ENCODE measurements around the gene RIMBP2. TPM values are rescaled to one million over a fixed set of nuclear protein-coding genes. Genes with fewer than 3 reads are reported as not detected.

Gene RIMBP2
- polyA plus RNA-seq, 1 donor (not counting 4 experiments of a cell fraction or from before 2014, with no cell fraction given), result 0.16 TPM

- no peaks in the 10 kb centered on the region for H4K20me1 ChIP-seq (ENCODE audit: control insufficient read depth, extremely low read depth, insufficient read depth, low read length)
- no peaks in the 10 kb centered on the region for H3K27me3 ChIP-seq (ENCODE audit: control insufficient read depth, extremely low read depth, insufficient read depth, low read length)
- no peak for TF ChIP-seq EZH2 (IDR thresholded peaks at IDR 0.05; ENCODE audit: low read length)
- TF ChIP-seq, protein P1, sequence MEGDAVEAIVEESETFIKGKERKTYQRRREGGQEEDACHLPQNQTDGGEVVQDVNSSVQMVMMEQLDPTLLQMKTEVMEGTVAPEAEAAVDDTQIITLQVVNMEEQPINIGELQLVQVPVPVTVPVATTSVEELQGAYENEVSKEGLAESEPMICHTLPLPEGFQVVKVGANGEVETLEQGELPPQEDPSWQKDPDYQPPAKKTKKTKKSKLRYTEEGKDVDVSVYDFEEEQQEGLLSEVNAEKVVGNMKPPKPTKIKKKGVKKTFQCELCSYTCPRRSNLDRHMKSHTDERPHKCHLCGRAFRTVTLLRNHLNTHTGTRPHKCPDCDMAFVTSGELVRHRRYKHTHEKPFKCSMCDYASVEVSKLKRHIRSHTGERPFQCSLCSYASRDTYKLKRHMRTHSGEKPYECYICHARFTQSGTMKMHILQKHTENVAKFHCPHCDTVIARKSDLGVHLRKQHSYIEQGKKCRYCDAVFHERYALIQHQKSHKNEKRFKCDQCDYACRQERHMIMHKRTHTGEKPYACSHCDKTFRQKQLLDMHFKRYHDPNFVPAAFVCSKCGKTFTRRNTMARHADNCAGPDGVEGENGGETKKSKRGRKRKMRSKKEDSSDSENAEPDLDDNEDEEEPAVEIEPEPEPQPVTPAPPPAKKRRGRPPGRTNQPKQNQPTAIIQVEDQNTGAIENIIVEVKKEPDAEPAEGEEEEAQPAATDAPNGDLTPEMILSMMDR (optimal IDR thresholded peaks at IDR 0.05 in 1 of 3, IDR thresholded peaks at IDR 0.05 in 1 of 3, conservative IDR thresholded peaks at IDR 0.05 in 1 of 3; ENCODE audit: extremely low read depth in 1 of 3, insufficient read depth in 2 of 3, low read length in 3 of 3), result no peak
- H3K27ac ChIP-seq (ENCODE audit: control insufficient read depth, insufficient read depth, low read length), result no peak overlapping the region
- no peak for DNase-seq (ENCODE audit: low read depth, low spot score)
- dilution Hi-C loops (cut with MboI; ENCODE audit: extremely low pct_ligation_motif_present, low sequenced_read_pairs), result no loop called here
- H3K79me2 ChIP-seq (ENCODE audit: control insufficient read depth, insufficient read depth, low read length), result no peaks in the 10 kb centered on the region
- H3K9me3 ChIP-seq (ENCODE audit: control insufficient read depth, low read depth, low read length), result peaks cover 4% of the 10 kb centered on the region
- H3K4me1 ChIP-seq (ENCODE audit: control insufficient read depth, extremely low read depth, insufficient read depth, low read length), result no peaks in the 10 kb centered on the region
- H3K9me1 ChIP-seq (ENCODE audit: control insufficient read depth, extremely low read depth, insufficient read depth, low read length), result no peaks in the 10 kb centered on the region
- H3K4me2 ChIP-seq (ENCODE audit: control insufficient read depth, extremely low read depth, insufficient read depth, low read depth, low read length), result no peak overlapping the region
- no peak overlapping the region for H3K4me3 ChIP-seq (ENCODE audit: control insufficient read depth in 2 of 3, extremely low read depth in 1 of 3, insufficient read depth in 2 of 3, low read depth in 1 of 3, low read length in 3 of 3)
- no peak overlapping the region for H2AFZ ChIP-seq (ENCODE audit: control insufficient read depth, low read length)
- no peaks in the 10 kb centered on the region for H3K36me3 ChIP-seq (ENCODE audit: control insufficient read depth in 2 of 2, extremely low read depth in 1 of 2, insufficient read depth in 2 of 2, low read length in 2 of 2)
- H3K9ac ChIP-seq (ENCODE audit: control insufficient read depth, extremely low read depth, insufficient read depth, low read length), result no peak overlapping the region
- FAIRE-seq, result no peak
Observed at GRCh38 chr12:130655881-130656280, 60.2 kb downstream of the RIMBP2 start.

- no peak for FAIRE-seq
- dilution Hi-C loops (cut with MboI; ENCODE audit: extremely low pct_ligation_motif_present, low sequenced_read_pairs), result no loop called here
- H3K79me2 ChIP-seq (ENCODE audit: control insufficient read depth, insufficient read depth, low read length), result no peaks in the 10 kb centered on the region
- no peaks in the 10 kb centered on the region for H3K27me3 ChIP-seq (ENCODE audit: control insufficient read depth, extremely low read depth, insufficient read depth, low read length)
- H3K36me3 ChIP-seq (ENCODE audit: control insufficient read depth in 2 of 2, extremely low read depth in 1 of 2, insufficient read depth in 2 of 2, low read length in 2 of 2), result no peaks in the 10 kb centered on the region
- TF ChIP-seq, protein P1 (optimal IDR thresholded peaks at IDR 0.05 in 1 of 3, IDR thresholded peaks at IDR 0.05 in 1 of 3, conservative IDR thresholded peaks at IDR 0.05 in 1 of 3; ENCODE audit: extremely low read depth in 1 of 3, insufficient read depth in 2 of 3, low read length in 3 of 3), result no peak
- TF ChIP-seq EZH2 (IDR thresholded peaks at IDR 0.05; ENCODE audit: low read length), result no peak
- no peak for DNase-seq (ENCODE audit: low read depth, low spot score)
- no peak overlapping the region for H3K4me3 ChIP-seq (ENCODE audit: control insufficient read depth in 2 of 3, extremely low read depth in 1 of 3, insufficient read depth in 2 of 3, low read depth in 1 of 3, low read length in 3 of 3)
- peaks cover 4% of the 10 kb centered on the region for H3K9me3 ChIP-seq (ENCODE audit: control insufficient read depth, low read depth, low read length)
- H3K4me2 ChIP-seq (ENCODE audit: control insufficient read depth, extremely low read depth, insufficient read depth, low read depth, low read length), result no peak overlapping the region
- no peak overlapping the region for H2AFZ ChIP-seq (ENCODE audit: control insufficient read depth, low read length)
- H3K9ac ChIP-seq (ENCODE audit: control insufficient read depth, extremely low read depth, insufficient read depth, low read length), result no peak overlapping the region
- no peaks in the 10 kb centered on the region for H3K4me1 ChIP-seq (ENCODE audit: control insufficient read depth, extremely low read depth, insufficient read depth, low read length)
- H3K27ac ChIP-seq (ENCODE audit: control insufficient read depth, insufficient read depth, low read length), result no peak overlapping the region
- H4K20me1 ChIP-seq (ENCODE audit: control insufficient read depth, extremely low read depth, insufficient read depth, low read length), result no peaks in the 10 kb centered on the region
- no peaks in the 10 kb centered on the region for H3K9me1 ChIP-seq (ENCODE audit: control insufficient read depth, extremely low read depth, insufficient read depth, low read length)
Observed at GRCh38 chr12:130655010-130655409, 61.1 kb downstream of the RIMBP2 start.
